MM.1S (cell line): ENCODE data around the gene AGPAT2.

Experiments
- CTCF ChIP-seq: fragments of 300-600 bp; sonication (generic); IDR thresholded peaks from 2 replicates; pipeline ENCODE4 v1.5.1; 2016; ENCODE audit warnings: antibody characterized with exemption, low read length, mixed read lengths
- EZH2 ChIP-seq: fragments of 300-600 bp; sonication (generic); optimal IDR thresholded peaks from 2 replicates; pipeline ENCODE3; 2017; ENCODE audit warnings: low read depth, mild to moderate bottlenecking, antibody characterized with exemption, low read length, mixed read lengths

GRCh38 chr9:136660971-136661550, 26.2 kb downstream of the AGPAT2 start:
- TF ChIP-seq EZH2, result no peak
- TF ChIP-seq CTCF, result no peak
